Activated effector memory CD4-positive, alpha-beta T cell treated with Interleukin-2 at 50 U/mL for 16 hours (primary cell): Measurements from ENCODE around the gene RPRD1A.
"Not testable (repeated sequence)": the region's sequence is repeated elsewhere in the genome, so short reads cannot be mapped to it uniquely, and the experiment has no call there.

Experiments used
- DNase-seq: peaks from one replicate; pipeline ENCODE4 v3.0.0-alpha.2; 2020

Gene RPRD1A, protein sequence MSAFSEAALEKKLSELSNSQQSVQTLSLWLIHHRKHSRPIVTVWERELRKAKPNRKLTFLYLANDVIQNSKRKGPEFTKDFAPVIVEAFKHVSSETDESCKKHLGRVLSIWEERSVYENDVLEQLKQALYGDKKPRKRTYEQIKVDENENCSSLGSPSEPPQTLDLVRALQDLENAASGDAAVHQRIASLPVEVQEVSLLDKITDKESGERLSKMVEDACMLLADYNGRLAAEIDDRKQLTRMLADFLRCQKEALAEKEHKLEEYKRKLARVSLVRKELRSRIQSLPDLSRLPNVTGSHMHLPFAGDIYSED

DNA sequence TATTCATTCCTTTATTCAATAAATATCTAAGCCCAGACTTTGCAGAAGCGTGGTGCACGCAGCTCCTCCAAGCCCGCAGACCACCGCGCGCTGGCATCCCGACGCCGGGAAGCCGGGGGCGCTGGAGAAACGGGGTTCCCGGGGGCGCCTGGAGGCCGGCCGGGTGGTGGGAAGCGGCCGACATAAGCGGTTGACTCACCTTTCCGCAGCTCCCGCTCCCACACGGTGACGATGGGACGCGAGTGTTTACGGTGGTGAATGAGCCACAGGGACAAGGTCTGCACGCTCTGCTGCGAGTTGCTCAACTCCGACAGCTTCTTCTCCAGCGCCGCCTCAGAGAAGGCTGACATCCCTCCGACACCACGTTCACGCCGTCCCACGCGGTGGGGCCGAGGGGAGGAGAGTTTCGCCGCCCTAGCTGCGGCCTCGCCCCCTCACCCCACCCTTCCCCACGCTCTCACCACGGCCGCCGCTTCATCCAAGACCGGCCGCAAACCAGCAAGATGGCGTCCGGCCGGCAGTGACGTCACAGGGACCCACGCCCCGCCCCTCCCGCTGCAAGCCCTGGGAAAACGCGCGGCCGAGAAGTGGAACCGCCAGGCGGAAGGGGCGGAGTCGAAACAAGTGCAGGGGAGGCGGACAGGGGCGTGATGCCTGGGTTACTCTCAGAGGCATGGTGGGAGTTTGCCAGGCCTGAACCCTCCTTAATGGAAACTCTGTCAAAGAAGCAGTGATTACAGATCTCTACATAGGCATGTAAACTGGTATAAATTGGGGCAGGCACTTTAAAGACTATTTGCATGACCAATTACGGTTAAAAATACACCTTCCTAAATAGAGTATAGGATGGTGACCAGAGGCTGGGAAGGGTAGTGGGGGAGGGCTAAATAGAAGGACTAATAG is at the start of gene RPRD1A:
Gene RPRD1A (minus strand): TSS at position 505 of the 903 bp plus-strand sequence. CDS start 155 bp downstream, at position 350.
- peak; percentile 94 for DNase-seq

DNA sequence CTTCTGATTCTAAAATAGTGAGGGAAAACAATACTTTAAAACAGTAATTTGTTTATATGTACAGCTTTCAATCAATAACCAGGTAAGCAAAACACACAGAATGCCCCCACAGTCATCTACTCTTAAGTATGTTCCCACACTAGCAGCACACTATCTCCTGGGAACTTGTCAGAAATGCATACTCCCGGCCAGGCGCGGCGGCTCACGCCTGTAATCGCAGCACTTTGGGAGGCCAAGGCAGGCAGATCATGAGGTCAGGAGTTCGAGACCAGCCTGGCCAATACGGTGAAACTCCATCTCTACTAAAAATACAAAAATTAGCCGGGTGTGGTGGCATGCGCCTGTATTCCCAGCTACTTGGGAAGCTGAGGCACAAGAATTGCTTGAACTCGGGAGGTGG is 49.4 kb upstream of the RPRD1A start:
- DNase-seq = not testable (repeated sequence)

DNA sequence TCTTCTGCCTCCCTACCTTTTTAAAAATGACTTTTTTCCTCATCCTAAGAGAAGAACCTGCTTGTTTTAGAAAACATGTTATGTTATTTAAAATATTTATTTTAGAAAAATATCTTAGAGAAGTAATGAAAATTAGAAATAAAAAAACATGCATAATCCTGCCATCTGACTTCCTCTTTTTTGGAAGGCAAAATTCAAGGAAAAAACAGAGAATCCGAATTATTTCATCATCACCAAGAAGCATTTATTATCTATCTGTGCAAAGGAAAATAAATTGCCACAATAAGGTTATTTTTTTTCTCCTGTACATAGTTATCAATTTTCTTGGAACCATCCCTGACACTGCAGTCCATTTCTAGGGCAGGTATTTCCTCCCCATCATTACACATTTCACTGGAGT is 47.4 kb upstream of the RPRD1A start:
- DNase-seq = no peak

DNA sequence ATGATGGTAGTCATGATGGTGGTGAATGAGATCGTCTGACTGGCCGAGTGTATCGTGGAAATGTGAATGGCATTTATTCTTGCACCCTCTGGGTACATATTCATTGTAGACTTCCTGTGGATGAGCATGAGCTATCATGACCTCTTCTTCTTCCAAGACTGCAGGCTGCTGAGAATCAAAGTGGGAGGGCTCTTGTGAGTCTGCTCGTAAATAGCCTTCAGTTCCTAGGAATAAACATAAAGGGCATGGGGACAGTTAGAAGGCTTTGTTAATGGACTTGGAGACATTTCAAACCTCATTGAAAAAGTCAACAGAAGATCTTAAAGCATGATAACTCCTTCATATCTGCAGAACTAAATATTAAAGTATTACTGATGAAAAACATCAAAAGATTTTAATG is 46.9 kb upstream of the RPRD1A start:
- DNase-seq = no peak

DNA sequence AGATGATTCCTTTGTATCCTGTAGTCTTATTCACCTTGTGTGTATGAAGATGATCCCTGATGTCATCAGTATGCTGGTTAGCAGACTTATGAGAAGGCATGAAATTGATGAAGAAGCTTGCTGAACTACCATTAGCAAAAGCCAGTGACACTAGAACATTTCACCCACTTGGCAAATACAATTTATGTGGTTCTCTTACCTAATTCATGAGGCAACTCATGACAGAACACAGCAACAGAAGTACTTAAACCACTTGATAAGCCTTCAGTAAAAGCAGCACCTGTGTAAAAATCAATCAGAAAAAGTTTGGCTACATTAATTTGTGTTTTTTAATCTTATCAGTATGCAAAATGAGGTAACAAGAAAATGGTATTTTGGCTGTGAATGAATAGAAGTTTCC is 44.9 kb upstream of the RPRD1A start:
- DNase-seq = no peak

DNA sequence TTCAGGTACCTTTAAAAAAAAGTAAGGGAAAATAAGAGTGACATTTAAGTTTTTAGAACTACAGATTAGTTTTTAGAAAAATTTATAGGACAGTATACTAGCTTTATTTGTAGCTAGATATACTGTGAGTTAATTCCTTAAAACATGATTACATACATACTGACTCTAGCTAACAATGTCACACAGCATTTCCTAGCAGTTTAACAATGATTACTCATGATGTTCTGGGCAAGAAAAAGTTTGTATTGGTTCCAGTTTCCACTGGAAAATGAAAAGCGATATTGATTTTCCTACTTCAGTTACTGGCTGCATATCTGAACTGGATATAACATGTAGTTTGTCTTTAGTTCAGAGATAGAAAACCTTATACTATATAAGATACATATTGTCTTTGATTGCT is 42.4 kb upstream of the RPRD1A start:
- no peak for DNase-seq

DNA sequence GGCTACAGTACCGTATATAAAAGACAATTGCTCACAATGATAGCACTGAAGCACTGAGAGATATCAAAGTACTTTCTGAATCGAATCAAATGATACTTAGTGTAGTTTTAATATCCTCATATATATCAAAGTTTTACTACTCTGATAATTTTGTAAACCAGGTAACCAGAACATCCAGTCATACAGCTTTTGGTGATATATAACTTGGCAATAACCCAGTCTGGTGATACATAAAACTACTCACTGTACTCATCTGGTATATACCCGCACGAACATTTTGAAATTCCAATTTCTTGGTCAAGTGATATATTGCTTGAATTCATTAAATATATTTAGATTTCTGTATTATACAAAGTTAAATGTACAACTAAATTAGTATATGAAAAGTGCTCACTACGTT is 41.2 kb upstream of the RPRD1A start:
- no peak for DNase-seq

DNA sequence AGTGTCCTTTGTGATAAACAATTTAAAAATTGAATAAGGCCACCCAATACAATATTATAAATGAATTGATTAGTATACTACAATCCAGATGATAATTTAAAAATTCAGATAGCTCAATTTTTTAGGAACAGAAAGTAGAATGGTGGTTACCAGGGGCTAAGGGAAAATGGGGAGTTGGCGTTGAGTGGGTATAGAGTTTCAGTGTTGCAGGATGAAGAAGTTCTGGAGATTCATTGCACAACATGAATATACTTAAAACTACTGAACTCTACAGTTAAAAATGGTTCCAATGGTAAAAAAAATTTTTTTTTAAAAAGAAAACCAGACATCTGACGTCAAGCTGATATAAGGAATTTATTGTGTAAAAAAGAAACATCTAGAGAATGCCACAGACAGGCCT is 40.8 kb upstream of the RPRD1A start:
- no peak for DNase-seq

DNA sequence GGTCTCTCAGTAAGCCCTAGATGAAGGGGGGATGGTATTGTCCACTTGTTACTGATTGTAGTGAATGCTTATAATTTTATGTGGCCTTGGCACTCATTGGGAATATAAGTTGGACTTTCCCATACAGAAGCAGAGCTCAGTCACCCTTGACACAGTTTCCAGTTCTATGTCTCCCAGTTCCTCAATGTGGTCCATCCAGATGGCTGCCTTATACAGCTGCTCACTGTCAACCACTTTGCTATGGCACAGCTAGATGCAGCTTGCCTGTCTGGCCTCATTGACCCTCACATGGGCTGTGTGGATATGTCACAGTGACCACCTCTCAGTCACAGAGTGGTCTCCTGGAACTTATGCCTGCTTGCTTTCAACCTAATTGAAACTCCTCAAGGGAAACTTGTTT is 40.1 kb upstream of the RPRD1A start:
- no peak for DNase-seq

DNA sequence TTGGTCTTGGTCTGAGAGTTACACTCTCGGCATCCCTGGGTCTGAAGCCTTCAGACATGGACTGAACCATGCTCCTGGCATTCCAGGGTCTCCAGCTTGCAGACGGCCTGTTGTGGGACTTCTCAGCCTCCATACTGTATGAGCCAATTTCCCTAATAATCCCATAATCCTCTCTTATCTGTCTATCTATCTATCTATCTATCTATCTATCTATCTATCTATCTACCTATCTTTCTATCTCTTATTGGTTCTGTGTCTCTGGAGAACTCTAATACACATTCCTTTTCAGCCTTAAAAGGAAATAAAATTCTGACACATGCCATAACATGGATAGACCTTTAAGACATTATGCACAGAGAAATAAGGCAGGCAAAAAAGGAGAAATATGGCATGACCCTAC is 37.4 kb upstream of the RPRD1A start:
- DNase-seq = no peak

DNA sequence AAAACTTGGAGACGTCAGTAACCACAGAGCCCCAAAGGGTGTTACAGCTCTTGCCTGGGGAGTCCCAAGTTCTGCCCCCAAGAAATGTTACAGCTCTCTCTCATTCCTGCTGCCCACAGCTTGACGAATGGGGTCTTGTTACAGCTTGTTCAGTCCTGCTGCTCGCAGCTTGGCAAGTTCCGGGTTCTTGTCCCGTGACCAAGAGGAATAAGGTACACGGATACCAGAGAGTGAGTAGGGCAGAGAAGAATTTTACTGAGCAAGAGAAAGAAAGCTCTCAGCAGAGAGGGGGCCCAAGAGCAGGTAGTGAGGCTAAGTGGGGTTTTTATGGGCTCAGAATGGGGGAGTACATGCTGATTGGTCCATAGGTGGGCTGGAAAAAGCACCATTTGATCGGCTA is 34.6 kb upstream of the RPRD1A start:
- no peak for DNase-seq

DNA sequence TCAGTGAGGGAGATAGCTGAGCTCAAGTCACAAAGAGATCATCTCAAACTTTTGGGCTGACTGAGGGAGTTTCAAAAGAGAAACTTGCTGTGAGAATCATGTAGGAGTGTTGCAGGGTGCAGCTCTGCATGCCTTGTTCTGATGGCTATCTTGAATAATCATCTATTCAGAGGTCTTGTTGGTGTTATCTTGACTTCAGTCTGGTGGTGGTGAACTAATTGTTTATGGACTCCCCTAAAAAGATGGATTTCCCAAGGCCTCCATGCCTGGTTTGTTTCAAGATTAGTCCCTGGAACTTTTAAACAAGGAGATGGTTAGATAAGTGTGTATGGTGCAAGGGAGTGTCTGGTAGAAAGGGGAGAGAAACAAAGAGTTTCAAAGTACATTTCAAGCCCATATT is 32.0 kb upstream of the RPRD1A start:
- no peak for DNase-seq

DNA sequence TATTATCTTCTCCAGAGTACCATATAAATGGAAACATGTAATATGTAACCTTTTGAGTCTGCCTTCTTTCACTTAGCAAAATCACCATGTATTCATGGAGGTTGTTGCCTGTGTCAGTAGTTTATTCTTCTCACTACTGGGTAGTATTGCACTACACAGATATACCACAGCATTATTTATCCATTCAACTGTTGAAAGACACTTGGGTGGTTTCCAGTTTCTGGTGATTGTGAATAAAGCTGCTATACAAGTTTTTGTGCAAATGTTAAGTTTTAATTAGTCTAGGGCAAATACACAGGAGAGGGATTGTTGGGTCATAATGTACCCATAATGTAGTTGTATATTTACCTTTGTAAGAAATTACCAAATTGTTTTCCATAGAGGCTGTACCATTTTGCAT is 29.6 kb upstream of the RPRD1A start:
- no peak for DNase-seq

DNA sequence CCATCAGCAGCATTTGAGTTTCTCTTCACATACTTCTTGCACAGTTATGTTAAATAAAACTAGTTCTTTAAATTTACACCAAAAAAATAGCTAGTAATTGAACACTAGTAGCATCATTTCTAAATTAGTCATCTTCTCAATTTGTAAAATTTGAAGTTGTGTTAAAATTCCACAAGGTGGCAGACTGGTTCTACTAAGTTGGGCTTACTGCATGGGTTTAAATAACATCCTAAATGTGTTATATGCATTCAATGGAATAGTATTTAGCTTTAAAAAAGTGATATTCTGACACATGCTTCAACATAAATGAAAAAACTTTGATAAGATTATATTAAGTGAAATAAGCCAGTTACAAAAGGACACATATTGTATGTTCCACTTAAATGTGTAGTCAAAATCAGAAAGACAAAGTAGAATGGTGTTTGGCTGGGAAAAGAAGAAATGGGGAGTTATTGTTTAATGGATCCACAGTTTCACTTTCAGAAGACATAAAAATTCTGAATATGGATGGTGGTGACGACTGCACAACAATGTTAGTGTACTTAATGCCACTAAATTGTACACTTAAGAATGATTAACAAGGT is 28.7 kb upstream of the RPRD1A start:
- DNase-seq = no peak

DNA sequence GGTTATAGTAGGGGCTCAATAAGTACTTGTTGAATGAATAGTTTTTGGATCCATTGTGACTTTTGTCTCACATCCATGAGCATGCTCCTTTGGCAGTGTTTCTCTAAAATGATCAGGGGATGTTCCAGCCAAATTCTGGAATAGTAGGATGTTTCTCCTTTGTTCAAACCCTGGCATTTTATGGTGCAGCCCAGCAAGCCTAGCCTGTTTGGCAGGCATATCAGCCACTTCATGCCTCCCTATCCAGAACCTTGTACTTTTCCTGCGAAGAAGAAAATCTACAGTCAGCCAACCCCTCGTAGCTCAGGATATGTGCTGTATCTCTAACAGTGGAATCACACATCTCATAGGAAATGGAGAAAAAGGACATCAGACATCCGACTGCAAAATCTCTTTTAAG is 27.1 kb upstream of the RPRD1A start:
- DNase-seq = no peak

DNA sequence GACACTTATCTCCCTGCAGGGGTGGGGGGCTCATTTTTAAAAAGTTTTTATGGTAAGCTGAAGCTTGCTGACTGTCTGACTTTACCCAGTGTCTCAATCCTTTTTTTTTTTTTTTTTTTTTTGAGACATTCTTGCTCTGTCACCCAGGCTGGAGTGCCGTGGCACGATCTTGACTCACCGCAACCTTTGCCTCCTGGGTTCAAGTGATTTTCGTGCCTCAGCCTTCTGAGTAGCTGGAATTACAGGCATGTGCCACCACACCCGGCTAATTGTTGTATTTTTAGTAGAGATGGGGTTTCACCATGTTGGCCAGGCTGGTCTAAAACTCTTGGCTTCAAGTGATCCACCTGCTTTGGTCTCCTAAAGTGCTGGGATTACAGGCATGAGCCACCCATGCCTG is 24.8 kb upstream of the RPRD1A start:
- DNase-seq = not testable (repeated sequence)

DNA sequence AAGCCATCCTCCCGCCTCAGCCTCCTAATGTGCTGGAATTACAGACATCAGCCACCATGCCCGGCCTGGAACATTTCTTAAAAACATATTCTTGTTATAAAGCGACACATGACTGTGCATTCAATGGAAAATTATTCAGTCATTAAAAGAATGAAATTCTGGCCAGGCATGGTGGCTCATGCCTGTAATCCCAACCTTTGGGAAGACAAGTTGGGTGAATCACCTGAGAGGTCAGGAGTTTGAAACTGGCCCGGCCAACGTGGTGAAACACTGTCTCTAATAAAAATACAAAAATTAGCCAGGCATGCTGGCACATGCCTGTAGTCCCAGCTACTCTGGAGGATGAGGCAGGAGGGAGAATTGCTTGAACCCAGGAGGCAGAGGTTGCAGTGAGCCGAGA is 21.6 kb upstream of the RPRD1A start:
- no peak for DNase-seq

DNA sequence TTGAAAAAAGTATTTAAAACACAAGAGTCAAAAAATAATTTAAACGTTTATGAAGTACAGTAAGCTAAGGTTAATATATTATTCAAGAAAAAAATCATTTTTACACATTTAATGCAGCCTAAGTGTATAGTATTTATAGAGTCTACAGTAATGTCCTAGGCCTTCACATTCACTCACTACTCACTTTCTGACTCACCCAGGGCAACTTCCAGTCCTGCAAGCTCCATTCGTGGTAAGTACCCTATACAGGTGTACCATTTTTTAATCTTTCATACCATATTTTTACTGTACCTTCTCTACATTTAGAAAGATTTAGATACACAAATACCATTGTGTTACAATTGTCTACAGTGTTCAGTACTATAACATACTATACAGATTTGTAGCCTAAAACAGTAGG is 20.9 kb upstream of the RPRD1A start:
- no peak for DNase-seq

DNA sequence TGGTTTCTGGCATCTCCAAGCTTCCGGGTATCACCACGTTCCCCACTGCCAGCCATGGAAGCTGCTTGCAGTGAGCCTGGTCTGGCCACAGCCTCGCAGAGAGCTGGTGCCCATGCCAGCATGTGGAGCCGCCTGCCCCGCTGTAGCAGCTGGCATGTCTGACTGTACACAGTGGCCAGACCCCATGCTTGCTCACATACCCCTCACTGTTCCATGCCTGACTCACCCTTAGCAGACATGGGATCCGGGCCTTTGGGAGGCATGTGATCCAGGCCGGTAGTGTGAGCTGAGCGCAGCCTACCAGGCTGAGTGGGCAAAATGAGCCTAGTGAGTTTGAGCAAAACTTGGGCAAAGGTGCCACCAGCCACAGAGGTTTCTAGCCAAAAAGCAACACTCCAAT is 18.8 kb upstream of the RPRD1A start:
- no peak for DNase-seq

DNA sequence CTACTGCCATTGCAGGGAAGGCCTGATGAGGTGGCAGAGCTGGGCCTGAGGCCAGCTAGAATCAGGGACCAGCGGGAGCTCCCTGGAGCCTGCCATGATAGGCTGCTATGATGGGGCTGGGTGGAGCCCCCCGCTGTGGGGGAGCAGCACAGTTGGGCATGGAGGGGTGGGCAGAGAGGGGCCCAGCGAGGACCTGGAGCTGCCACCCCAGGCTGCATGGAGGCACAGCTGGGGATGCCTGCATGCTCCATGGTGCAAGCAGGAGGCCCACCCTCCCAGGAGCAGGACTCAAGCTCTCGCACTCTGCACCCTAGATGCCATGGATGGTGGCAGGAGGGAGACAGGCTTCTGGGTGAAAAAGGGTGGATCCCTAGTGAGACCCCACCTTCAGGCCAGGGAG is 17.8 kb upstream of the RPRD1A start:
- no peak for DNase-seq

DNA sequence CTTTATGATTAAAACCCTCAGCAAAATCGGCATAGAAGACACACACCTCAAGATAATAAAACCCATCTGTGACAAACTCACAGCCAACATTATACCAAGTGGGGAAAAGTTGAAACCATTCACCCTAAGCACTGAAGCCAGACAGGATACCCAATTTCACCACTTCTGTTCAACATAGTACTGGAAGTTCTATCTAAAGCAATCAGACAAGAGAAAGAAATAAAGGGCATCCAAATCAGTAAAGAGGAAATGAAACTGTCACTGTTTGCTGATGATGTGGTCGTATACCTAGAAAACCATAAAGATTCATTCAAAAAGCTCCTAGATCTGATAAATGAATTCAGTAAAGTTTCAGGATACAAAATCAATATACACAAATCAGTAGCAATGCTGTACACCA is 16.4 kb upstream of the RPRD1A start:
- no peak for DNase-seq

DNA sequence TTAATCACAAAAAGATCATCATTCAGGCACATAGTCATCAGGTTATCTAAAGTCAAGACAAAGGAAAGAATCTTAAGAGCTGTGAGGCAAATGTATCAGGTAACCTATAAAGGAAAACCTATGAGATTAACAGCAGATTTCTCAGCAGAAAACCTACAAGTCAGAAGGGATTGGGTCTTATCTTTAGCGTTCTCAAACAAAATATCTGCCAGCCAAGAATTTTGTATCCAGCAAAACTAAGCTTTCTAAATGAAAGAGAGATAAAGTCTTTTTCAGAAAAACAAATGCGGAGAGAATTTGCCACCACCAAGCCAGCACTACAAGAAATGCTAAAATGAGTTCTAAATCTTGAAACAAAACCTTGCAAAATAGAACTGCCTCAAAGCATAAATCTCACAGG is 13.8 kb upstream of the RPRD1A start:
- not testable (repeated sequence) for DNase-seq

DNA sequence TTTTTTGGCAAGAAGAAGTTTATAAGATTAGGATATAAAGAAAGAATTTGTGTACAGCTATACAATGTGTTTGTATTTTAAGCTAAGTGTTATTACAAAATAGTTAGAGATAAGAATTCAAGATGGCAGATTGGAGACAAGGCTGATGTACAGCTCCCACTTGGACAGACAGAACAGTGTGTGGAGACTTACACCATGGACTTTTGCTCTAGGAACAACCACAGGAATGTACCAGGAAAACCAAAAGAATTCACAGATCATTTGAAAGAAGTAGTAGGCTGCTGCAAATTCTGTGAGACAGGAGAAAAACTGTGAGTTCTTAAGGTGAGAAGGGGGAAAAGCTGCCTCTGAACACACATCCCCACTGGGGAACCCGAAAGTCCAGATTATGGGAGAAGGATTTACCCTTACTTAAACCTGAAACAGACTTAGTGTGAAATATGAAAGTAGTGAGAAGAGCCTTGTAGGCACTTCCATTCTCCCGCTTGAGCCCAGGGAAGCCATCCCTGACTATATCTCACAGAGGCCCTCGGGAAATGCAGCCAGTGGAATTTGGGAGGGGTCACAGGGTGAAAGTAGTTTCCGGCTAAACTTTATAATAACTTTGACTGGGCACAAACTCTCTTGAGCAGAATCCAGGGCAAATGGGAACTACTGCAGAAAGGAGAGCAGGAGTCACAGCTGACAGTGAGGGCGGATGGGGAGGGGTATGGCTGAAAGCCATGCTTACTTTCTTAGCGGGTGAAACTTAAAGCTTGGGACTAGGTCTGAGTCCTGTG is 11.6 kb upstream of the RPRD1A start:
- DNase-seq = no peak
